WTC11 (cell line): ENCODE data around the gene PLA2G4A. TPM values are rescaled to one million over a fixed set of nuclear protein-coding genes. Genes with fewer than 3 reads are reported as not detected.

Experiments
- ATAC-seq: fragments of 200-7000 bp; cut with Tn5 transposase; 2 replicates; pipeline ENCODE4 v1.10.0; 2021; ENCODE audit warnings: mild to moderate bottlenecking, moderate library complexity
- CTCF ChIA-PET: fragments of 300-600 bp; sonication (Branson Sonifier 250); formaldehyde crosslinking; loops from one replicate; lab custom pipeline; 2021; ENCODE audit warnings: antibody characterized with exemption; lab: Charles Lee
- POLR2A ChIA-PET: fragments of 350-600 bp; sonication (Branson Sonifier 250); formaldehyde crosslinking; loops from one replicate; lab custom pipeline; 2021; ENCODE audit warnings: antibody characterized with exemption; lab: Charles Lee
- DNase-seq: peaks from one replicate; pipeline ENCODE4 v3.0.0; 2021; ENCODE audit warnings: low spot score
- H3K27ac Mint-ChIP-seq: 2 replicates; pipeline ENCODE4 v1.8.0; 2021; ENCODE audit warnings: mixed read lengths
- H3K27me3 Mint-ChIP-seq: 2 replicates; pipeline ENCODE4 v1.8.0; 2021; ENCODE audit warnings: low read depth, mild to moderate bottlenecking, moderate library complexity, mixed read lengths
- H3K36me3 Mint-ChIP-seq: 2 replicates; pipeline ENCODE4 v1.8.0; 2021; ENCODE audit warnings: mixed read lengths
- H3K4me1 Mint-ChIP-seq: 2 replicates; pipeline ENCODE4 v1.8.0; 2022; ENCODE audit warnings: mixed read lengths
- H3K4me3 Mint-ChIP-seq: 2 replicates; pipeline ENCODE4 v1.8.0; 2021; ENCODE audit warnings: mild to moderate bottlenecking, moderate library complexity, mixed read lengths
- H3K9me3 Mint-ChIP-seq: 2 replicates; pipeline ENCODE4 v1.8.0; 2021; ENCODE audit warnings: mixed read lengths
- ATF1 ChIP-seq: sonication (generic); formaldehyde crosslinking; IDR thresholded peaks from 2 replicates; pipeline ENCODE4 v1.8.1; 2023; ENCODE audit warnings: mild to moderate bottlenecking, moderate library complexity, missing genetic modification reagents
- IRF1 ChIP-seq: sonication (generic); formaldehyde crosslinking; IDR thresholded peaks from 2 replicates; pipeline ENCODE4 v1.8.0; 2023; ENCODE audit warnings: missing genetic modification reagents
- NFYB ChIP-seq: sonication (generic); formaldehyde crosslinking; conservative IDR thresholded peaks from 2 replicates; pipeline ENCODE4 v1.8.0; 2022; ENCODE audit warnings: low read depth, missing genetic modification reagents
- NR2C2 ChIP-seq: sonication (generic); formaldehyde crosslinking; IDR thresholded peaks from 2 replicates; pipeline ENCODE4 v1.8.0; 2022; ENCODE audit warnings: mild to moderate bottlenecking, missing genetic modification reagents
- RORB ChIP-seq: fragments of 250-450 bp; sonication (Bioruptor Pico); IDR thresholded peaks from 2 replicates; pipeline ENCODE4 v1.9.0; 2021; ENCODE audit warnings: mild to moderate bottlenecking
- STAT6 ChIP-seq: sonication (generic); formaldehyde crosslinking; conservative IDR thresholded peaks from 2 replicates; pipeline ENCODE4 v1.8.1; 2023; ENCODE audit warnings: mild to moderate bottlenecking, low read depth, missing genetic modification reagents, moderate library complexity
- ZNF416 ChIP-seq: fragments of 250-450 bp; sonication (Bioruptor Pico); IDR thresholded peaks from 2 replicates; pipeline ENCODE4 v1.9.0; 2021; ENCODE audit warnings: mild to moderate bottlenecking, inconsistent platforms
- total RNA-seq: library from RNA; stranded (reverse); gene quantifications from 3 replicates; pipeline ENCODE4 v1.2.3, GENCODE V29; 2021
- TF ChIP-seq, protein P1 (sequence below): fragments of 250-450 bp; sonication (Bioruptor Pico); IDR thresholded peaks from 2 replicates; pipeline ENCODE4 v1.9.0; 2021; ENCODE audit warnings: mild to moderate bottlenecking, borderline replicate concordance
- TF ChIP-seq, protein P2 (sequence below): sonication (generic); formaldehyde crosslinking; IDR thresholded peaks from 2 replicates; pipeline ENCODE4 v1.8.0; 2022; ENCODE audit warnings: mild to moderate bottlenecking, missing genetic modification reagents
- TF ChIP-seq, protein P3 (sequence below): fragments of 250-450 bp; sonication (Bioruptor Pico); IDR thresholded peaks from 2 replicates; pipeline ENCODE4 v1.8.0; 2021; ENCODE audit warnings: mild to moderate bottlenecking
- TF ChIP-seq, protein P4 (sequence below): sonication (generic); formaldehyde crosslinking; IDR thresholded peaks from 2 replicates; pipeline ENCODE4 v1.8.0; 2022; ENCODE audit warnings: mild to moderate bottlenecking, missing genetic modification reagents

The PLA2G4A gene
- total RNA-seq, 1 experiment from 2014 or later, result 1.3 TPM

DNA sequence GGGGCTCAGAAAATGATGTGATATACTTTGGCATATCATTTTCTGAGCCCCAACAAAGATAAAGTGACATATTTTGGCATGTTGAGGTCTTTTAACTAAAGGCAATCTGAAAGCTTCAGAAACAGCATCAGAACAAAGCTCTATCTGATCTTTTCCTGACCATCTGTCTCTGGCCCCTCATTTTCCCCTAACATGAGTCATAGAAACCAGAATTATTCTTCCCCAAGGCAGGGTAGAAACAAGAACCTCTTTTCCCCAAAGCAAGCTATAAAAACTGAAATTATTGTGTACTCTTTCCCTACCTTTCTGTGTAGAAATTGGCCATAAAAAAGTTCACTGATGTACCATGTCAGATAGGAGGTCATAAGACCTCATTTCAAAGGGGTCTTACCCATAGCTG is 48.7 kb upstream of the PLA2G4A start (continued):
- TF ChIP-seq, protein P1, sequence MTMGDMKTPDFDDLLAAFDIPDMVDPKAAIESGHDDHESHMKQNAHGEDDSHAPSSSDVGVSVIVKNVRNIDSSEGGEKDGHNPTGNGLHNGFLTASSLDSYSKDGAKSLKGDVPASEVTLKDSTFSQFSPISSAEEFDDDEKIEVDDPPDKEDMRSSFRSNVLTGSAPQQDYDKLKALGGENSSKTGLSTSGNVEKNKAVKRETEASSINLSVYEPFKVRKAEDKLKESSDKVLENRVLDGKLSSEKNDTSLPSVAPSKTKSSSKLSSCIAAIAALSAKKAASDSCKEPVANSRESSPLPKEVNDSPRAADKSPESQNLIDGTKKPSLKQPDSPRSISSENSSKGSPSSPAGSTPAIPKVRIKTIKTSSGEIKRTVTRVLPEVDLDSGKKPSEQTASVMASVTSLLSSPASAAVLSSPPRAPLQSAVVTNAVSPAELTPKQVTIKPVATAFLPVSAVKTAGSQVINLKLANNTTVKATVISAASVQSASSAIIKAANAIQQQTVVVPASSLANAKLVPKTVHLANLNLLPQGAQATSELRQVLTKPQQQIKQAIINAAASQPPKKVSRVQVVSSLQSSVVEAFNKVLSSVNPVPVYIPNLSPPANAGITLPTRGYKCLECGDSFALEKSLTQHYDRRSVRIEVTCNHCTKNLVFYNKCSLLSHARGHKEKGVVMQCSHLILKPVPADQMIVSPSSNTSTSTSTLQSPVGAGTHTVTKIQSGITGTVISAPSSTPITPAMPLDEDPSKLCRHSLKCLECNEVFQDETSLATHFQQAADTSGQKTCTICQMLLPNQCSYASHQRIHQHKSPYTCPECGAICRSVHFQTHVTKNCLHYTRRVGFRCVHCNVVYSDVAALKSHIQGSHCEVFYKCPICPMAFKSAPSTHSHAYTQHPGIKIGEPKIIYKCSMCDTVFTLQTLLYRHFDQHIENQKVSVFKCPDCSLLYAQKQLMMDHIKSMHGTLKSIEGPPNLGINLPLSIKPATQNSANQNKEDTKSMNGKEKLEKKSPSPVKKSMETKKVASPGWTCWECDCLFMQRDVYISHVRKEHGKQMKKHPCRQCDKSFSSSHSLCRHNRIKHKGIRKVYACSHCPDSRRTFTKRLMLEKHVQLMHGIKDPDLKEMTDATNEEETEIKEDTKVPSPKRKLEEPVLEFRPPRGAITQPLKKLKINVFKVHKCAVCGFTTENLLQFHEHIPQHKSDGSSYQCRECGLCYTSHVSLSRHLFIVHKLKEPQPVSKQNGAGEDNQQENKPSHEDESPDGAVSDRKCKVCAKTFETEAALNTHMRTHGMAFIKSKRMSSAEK (CRISPR knock-in tag), result no peak
- TF ChIP-seq, protein P2, sequence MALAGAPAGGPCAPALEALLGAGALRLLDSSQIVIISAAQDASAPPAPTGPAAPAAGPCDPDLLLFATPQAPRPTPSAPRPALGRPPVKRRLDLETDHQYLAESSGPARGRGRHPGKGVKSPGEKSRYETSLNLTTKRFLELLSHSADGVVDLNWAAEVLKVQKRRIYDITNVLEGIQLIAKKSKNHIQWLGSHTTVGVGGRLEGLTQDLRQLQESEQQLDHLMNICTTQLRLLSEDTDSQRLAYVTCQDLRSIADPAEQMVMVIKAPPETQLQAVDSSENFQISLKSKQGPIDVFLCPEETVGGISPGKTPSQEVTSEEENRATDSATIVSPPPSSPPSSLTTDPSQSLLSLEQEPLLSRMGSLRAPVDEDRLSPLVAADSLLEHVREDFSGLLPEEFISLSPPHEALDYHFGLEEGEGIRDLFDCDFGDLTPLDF (CRISPR knock-in tag), result no peak
- TF ChIP-seq, all 79 proteins: peak for 0

DNA sequence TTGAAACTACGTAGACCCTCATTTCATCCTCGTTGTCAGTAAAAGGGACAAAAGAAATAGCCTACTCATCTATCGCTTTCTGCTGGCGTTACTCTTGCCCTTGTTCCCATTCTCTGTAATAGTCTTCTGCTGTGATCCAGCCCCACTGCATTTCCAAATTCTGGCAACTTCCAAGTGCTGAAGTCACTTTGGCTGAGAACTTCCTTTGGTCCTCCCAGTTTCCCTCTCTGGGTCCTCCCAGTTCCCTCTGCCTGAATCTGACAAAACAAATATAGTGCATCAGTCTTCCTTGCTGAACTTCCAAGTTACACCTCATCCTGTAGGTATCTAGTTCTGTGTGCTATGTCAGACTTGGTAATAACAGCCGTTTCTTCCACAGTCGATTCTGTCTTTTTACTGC is 47.0 kb upstream of the PLA2G4A start:
- Mint-ChIP-seq H3K36me3 (no peaks in the 10 kb centered on the region), H3K27ac (no peak overlapping the region; the same call in 1 of the 2 replicates), H3K4me3 (no peak overlapping the region)
- POLR2A ChIA-PET, result no interaction called here
- no peak for DNase-seq
- TF ChIP-seq RORB (CRISPR knock-in tag), result no peak
- no peak for TF ChIP-seq ATF1 (CRISPR knock-in tag)
- TF ChIP-seq, all 79 proteins: peak for 0
- Mint-ChIP-seq H3K4me1 (no peaks in the 10 kb centered on the region), H3K9me3 (no peaks in the 10 kb centered on the region), H3K27me3 (no peaks in the 10 kb centered on the region)
- no peak for ATAC-seq
- CTCF ChIA-PET, result no interaction called here

DNA sequence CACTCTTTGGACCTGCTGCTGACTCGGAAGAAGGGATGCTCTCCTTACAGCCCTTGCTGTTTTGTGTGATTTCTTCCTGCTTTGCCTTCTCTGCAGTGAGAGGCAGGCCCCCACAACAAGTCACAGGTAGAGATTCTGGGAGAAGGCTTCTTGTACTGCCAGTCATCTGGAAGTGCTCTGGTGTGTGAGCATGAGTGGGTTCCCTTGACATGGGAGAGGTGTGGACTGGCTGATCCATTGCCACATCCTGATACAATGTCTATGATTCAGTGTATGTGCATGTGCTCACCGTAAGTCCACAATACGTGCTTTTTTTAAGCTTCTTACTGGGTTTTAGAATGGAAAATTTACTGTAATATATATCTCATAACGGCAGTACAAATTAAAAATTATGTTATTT is 46.0 kb upstream of the PLA2G4A start:
- TF ChIP-seq, protein P3, sequence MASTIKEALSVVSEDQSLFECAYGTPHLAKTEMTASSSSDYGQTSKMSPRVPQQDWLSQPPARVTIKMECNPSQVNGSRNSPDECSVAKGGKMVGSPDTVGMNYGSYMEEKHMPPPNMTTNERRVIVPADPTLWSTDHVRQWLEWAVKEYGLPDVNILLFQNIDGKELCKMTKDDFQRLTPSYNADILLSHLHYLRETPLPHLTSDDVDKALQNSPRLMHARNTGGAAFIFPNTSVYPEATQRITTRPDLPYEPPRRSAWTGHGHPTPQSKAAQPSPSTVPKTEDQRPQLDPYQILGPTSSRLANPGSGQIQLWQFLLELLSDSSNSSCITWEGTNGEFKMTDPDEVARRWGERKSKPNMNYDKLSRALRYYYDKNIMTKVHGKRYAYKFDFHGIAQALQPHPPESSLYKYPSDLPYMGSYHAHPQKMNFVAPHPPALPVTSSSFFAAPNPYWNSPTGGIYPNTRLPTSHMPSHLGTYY (CRISPR knock-in tag), result no peak
- TF ChIP-seq ZNF416 (CRISPR knock-in tag) (no peak), IRF1 (CRISPR knock-in tag) (no peak), NFYB (no peak), STAT6 (CRISPR knock-in tag) (no peak), NR2C2 (CRISPR knock-in tag) (no peak)
- TF ChIP-seq, protein P4, sequence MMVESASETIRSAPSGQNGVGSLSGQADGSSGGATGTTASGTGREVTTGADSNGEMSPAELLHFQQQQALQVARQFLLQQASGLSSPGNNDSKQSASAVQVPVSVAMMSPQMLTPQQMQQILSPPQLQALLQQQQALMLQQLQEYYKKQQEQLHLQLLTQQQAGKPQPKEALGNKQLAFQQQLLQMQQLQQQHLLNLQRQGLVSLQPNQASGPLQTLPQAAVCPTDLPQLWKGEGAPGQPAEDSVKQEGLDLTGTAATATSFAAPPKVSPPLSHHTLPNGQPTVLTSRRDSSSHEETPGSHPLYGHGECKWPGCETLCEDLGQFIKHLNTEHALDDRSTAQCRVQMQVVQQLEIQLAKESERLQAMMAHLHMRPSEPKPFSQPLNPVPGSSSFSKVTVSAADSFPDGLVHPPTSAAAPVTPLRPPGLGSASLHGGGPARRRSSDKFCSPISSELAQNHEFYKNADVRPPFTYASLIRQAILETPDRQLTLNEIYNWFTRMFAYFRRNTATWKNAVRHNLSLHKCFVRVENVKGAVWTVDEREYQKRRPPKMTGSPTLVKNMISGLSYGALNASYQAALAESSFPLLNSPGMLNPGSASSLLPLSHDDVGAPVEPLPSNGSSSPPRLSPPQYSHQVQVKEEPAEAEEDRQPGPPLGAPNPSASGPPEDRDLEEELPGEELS (CRISPR knock-in tag), result no peak
- TF ChIP-seq, protein P2 (CRISPR knock-in tag), result no peak
- no peaks in the 10 kb centered on the region for H3K9me3 Mint-ChIP-seq
- DNase-seq, result no peak
- ChIA-PET CTCF (no interaction called here), POLR2A (no interaction called here)
- H3K27ac Mint-ChIP-seq, result no peak overlapping the region
- no peak overlapping the region for H3K4me3 Mint-ChIP-seq
- H3K36me3 Mint-ChIP-seq, result no peaks in the 10 kb centered on the region
- no peaks in the 10 kb centered on the region for H3K4me1 Mint-ChIP-seq
- no peaks in the 10 kb centered on the region for H3K27me3 Mint-ChIP-seq
- ATAC-seq, result no peak
